NCI-H345 treated with DMSO at 0.1 percent for 48 hours (cell line): ENCODE measurements around the gene ZNF230.
A peak's percentile ranks its signal among the peaks of the same experiment; 100 is the strongest.

Experiments used
- DNase-seq: peaks from one replicate; lab custom pipeline; 2025; ENCODE audit not compliant: unreplicated experiment; lab: John Stamatoyannopoulos, UW

Gene ZNF230

DNA sequence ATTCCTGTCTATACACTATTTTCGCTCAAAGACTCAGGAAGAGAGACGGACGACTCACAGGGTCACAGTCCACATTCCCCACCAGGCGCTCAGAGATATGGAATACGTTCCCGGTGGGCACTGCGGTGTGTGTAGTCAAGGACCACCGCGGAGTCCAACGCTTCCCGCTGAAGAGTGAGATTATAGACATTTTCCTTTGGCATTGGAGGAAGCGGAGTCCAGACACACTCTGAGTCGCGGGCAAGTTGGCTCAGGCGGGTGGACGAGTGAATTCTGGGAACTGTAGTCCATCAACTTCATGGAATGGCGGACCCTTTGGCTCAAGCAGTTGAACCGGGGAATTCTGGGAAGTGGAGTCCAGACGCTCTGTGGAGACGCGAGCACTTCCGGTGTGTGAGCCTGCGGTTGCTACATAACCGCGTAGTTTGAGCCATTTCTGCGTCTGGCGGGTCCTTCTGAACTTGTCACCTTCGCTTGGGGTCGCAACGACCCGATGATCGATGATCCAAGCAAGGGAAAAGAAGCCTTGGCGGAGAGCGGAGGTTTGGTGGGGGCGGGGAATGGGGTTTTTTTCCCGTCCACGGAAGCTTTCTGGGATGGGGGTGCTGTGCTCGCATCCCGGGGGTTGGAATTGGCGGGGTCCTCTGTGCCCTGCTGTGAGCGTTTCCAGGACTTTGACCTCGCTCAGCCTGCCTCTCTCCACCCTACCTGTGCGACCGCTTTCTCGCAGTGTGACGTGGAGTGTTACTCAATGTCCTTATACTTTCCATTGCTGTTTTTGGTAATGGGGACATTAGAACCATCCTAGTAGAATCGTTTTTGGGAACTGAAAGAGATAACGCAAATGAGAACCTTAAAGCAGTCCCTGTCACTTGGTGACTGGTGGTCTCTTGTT is at the start of gene ZNF230:
TSS of gene ZNF230 (plus strand) at position 392 of the 895 bp plus-strand sequence. CDS start 4,122 bp downstream, outside the sequence.
- DNase-seq = peak; percentile 82

DNA sequence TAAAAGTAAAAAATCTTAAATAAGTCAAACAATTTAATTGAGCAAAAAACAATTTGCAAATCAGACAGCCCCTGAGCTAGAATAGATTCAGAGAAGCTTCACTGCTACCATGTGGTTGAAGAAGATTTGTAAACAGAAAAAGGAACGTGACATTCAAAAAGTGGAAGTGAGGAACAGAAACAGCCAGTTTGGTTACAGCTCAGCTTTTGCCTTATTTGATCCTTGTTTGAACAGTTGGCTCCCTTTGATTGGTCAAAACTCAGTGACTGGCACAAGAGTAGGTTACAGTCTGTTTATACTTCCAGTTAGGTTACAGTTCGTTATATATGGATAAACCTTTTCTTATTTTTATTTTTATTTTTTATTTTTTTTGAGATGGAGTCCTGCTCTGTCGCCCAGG is 45.9 kb upstream of the ZNF230 start:
- DNase-seq = no peak

DNA sequence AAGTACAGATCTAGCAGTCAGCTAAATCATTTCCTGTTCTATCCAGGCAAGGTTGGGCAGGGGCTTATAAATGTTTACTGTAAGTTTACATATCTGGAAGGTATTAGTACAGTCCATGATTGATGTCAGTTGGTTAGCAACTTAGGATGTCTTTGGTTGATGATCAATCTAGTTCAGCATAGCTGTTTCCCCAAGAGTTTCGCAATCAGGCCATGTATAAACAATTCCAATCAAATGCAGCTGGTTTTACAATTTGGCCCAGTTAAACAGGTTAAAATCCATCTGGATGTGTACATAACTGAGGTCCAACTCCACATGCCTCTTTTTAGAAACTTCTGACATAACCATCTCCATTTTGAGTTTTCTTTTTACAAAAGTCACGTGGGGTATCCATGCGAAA is 44.9 kb upstream of the ZNF230 start:
- DNase-seq = no peak

DNA sequence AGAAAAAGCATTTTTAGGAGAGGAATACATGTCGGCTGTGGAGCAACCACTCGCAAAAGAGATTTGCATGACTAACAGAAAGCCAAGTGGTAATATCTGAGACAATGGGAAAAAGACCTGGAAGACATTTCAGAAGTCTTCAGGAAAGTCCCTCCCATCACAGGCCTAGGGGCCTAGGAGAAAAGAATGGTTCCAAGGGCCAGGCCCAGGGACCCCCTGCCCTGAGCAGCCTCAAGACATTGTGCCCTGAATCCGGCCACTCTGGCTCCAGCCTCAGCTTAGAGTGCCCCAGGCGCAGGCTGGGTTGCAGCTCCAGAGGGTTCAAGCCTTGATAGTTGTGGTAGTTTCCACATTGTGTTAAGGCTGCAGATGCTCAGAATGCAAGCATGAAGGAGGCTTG is 42.3 kb upstream of the ZNF230 start:
- no peak for DNase-seq

DNA sequence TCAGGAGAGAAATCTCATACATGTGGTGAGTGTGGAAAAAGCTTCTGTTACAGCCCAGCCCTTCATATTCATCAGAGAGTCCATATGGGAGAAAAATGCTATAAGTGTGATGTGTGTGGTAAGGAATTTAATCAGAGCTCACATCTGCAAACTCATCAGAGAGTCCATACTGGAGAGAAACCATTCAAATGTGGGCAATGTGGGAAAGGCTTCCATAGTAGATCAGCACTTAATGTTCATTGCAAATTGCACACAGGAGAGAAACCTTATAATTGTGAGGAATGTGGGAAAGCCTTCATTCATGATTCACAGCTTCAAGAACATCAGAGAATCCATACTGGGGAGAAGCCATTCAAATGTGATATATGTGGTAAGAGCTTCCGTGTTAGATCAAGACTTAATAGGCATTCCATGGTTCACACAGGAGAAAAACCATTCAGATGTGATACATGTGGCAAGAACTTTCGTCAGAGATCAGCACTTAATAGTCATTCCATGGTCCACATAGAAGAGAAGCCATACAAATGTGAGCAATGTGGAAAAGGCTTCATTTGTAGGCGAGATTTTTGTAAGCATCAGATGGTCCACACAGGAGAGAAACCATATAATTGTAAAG is 36.6 kb upstream of the ZNF230 start:
- no peak for DNase-seq

DNA sequence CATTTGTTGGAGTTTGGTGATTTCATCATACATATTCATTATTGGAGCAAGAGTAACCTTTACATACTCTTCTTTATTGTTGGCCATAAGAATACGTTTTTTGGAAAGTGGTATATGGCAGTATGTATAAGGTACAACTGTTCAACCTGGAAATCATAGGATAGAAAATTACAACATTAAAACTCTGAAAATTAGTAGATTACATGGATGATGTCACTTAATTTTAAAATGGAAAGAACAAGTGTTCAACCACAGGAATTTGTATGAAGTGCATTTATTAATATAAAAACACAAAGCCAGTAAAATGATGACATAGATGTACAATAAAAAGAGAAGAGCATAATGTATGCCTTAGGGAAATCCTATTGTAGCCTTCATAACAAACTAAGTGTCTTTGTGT is 26.0 kb upstream of the ZNF230 start:
- no peak for DNase-seq

DNA sequence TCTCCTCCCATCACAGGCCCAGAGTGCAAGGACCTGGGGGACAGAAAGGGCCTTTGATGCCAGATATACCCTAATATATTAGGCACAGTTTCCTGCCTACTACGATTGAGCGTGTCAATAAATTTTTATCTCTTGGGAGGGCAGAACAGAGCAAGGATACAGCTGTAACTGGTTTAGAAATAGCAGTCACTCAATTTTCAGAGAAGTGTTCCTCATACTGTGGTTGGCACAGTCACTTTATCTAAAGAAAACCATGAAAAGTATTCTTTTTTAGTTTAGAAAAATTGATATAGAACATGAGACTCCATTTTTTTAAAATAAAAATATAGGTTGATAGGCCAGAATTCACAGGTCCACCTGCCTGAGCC is 19.2 kb upstream of the ZNF230 start:
- DNase-seq = no peak

DNA sequence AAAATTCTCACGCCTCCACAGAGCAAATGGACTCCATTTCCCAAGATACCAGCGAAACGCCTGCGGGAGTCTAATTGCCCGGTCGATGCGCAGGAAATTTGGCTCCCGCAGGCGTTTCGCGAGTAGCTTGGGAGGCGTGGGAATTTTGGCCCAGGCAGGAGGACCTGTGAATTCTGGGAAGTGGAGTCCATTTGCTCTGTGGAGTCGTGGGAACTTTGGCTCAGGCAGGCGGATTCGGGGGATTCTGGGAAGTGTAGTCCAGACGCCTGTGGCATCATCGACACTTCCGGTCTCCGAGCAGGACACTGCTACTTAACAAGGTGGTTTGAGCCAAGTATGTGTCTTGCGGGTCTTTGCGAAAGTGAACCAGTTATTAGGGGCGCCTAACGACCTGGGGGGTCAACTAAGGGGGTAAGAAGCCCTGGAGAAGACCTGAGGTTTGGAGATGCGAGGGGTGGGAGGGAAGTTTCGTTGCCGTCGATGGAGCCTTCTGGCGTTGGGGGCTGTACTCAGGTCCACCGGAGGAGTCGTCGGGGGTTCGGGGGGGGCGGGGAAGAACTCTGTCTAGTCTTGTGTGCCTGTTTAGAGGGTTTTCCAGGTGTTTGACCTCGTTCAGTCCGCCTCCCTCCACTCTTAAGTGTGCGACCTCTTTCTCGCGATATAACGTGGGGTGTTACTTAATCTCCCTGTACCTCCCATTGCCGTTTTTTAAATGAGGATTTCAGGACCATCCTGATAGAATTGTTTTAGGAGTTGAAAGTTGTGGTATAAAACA is 18.7 kb upstream of the ZNF230 start, which contains the start of gene ZNF155:
TSS of gene ZNF155 (plus strand) at position 277 of the 775 bp plus-strand sequence. CDS start 4,356 bp downstream, outside the sequence.
- peak; percentile 85 for DNase-seq

DNA sequence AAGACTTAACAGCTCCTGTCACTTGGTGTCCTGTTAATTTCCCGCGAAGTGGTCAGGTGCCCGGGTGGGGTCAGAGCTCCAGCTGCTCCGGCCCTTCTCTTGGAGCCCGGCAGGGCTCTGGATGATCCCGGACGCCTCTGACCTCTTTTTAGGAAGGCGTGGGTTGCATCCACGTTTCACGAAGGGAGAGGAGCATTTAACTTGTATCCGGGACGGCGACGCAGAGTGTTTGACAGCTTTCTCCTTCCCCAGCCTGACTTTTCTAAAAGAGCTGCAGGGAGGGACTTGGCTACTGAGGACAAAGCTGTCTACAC is 18.1 kb upstream of the ZNF230 start:
- DNase-seq = no peak

DNA sequence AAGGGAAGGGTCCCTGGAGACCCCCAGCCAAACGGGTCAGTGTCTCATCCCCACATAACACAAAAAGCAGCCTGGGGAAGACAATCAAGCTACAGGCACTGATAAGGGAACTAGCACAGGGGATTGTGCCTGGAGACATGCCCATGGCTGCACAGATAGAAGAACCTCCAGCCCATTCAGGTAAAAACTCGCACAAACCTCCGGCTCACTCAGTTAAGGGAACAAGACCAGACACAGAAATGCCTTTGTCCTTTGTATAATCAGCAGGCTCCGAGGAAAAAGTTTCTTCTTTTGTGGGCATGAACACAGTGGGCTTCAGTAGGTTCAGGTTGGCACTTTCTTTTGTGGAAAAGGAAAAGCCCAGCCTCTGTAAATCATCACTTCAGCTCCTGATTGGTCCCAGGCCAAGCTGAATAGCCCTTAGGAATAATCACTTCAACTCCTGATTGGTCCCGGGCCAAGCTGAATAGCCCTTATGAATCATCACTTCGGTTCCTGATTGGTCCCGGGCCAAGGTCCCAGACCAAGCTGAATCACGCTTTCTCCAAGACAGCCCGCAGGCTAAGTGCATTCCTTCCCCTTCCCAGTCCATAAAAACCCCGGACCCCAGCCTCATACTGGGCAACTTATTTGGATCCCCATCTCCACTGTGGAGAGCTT is 5.0 kb upstream of the ZNF230 start:
- DNase-seq = no peak

DNA sequence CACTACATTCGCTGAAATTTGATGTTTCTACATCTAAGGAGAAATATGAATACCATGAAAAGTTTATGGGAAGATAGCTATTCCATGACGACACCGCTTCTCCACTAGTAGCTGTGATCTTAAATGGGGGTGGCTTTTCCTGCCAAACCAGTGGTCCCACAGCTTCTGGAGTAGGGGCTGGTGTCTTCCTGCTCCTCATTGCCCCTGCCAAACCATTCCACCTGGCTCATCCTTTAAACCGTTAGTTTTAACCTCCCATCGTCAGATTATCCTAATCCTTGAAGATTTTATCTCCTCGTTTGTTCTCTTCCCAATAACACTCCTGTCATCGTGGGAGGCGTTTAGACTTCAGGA is 568 bp upstream of the ZNF230 start:
- no peak for DNase-seq

DNA sequence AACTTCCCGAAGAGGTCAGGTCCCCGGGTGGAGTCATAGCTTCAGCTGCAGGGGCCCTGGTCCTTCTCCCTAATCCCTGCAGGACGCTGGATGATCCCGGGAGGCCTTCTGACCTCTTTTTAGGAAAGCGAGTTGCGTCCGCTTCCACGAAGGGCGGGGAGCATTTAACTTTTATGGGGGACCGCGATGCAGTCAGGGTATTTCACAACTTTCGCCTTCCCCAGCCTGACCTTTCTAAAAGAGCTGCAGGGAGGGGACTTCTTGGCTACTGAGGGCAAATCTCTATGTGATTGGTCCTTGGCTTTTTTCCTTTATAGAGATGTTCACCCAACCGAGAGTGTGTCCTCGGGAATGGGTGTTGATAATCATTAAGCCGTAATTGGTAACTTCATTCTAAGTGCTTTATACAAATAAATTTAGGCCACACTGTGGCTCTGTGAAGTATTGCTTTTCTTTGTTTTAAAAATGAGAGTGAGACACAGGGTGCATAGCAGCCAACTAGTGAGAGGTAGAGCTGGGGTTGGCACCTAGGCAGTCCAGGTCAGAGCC is 778 bp downstream of the ZNF230 start:
- DNase-seq = no peak

DNA sequence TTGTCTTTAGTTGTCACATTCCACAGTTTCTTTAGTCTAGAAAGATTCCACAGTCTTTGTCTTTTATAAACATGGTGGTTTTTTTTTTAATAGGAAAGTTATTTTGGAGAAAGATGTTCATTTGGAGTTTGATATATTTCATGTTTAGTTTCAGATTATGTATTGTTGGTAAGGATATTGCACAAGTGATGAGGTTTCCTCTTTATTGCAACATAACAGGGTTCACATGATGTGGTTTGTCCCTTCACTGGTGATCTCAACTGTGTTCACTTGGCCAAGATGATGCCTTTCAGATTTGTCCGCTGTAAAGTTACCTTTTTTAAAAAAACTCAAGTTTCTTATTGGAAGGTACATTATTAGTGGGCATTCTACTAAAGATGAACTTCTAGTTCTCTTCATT is 3.2 kb downstream of the ZNF230 start:
- no peak for DNase-seq

DNA sequence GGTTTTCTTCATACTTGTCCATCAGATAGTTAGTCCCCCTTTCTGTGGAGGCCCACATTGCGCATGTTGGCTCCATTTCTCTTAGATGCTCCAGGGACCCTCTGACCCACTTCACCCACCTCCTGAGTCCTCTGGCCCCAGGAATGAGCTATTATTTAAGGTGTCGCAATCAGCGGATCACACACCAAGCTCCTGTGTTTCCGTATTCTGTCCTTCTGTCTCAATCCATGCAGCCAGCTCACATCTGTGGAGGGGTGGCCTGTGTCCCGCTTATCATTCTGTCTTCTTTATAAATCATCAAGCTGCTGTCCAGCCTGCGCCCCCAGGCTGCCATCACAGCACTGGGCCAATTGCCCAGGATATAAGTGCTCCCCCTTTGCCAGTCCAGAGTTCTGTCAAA is 4.7 kb downstream of the ZNF230 start:
- no peak for DNase-seq

DNA sequence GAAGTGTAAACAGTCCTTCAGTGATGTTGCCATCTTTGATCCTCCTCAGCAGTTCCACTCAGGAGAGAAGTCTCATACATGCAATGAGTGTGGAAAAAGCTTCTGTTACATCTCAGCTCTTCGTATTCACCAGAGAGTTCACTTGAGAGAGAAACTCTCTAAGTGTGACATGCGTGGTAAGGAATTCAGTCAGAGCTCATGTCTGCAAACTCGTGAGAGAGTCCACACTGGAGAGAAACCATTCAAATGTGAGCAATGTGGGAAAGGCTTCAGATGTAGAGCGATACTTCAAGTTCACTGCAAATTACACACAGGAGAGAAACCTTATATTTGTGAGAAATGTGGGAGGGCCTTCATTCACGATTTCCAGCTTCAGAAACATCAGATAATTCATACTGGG is 7.7 kb downstream of the ZNF230 start:
- DNase-seq = no peak

DNA sequence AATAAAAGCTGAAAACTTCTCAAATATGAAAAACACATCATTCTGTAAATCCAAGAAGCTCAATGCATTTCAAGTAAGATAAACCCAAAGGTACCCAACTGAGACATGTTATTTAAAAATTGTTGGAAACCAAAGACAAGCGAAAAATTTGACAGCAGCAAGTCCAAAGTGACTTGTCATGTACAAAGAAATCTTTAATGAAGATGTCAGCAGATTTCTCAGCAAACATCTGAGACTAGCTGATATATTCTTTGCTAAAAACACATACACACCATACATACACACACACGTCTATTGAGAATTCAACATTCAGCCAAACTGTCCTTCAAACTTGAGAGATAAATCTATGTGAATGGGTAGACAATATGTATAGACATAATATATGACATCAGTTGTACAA is 16.7 kb downstream of the ZNF230 start:
- no peak for DNase-seq

DNA sequence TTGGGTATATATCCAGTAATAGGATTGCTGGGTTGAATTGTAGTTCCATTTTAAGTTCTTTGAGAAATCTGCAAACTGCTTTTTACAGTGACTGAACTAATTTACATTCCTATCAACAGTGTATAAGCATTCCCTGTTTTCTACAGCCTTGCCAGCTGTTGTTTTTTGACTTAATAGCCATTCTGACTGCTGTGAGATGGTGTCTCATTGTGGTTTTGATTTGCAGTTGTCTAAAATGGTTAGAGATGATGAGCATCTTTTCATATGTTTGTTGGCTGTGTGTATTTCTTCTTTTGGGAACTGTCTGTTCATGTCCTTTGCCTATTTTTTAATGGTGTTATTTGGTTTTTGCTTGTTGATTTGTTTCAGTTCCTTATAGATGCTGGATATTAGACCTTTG is 18.5 kb downstream of the ZNF230 start:
- no peak for DNase-seq

DNA sequence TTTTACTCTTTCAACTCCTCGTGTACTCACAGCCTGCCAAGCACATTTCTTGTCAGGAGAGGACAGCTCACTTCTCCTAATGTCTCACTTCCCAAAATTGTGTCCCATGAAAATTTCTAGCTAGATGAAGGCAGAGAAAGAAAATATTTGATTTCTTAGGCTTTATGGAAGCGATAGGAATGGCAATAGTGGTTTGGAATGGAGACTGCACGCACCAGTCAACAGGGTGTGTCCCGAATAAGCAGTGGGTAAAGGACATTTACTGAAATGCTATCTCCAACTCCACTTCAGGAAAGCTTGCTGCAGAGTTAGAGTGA is 22.1 kb downstream of the ZNF230 start:
- DNase-seq = no peak

DNA sequence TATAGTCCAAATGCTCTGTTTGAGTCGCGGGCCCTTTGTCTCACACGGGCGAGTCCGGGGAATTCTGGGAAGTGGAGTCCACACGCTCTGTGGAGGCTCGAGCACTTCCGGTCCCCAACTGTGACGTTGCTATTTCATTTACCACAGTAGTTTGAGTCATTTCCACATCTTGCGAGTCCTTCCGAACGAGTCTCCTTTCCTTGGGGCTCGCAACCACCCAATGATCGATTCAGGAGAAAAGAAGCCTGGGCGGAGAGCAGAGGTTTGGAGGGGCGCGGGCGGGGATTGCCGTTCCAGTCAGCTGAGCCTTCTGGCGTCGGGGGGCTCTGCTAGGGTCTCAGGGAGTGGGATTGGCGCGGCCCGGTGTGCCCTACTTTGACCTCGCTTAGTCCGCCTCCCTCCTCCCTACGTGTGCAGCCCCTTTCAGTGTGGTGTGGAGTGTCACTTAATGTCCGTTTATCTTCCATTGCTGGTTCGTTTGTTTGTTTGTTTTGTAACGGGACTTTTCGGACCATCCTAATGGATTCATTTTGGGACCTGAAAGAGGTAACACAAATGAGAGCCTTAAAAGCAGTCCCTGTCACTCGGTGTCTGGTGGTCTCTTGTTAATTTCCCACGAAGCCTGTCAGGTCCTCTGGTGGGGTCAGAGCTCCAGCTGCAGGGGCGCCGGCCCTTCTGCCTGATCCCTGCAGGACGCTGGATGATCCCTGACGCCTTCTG is 22.6 kb downstream of the ZNF230 start, which contains the start of gene ZNF222:
TSS of gene ZNF222 (plus strand) at position 163 of the 720 bp plus-strand sequence. CDS start at position 221, 58 bp downstream.
- DNase-seq = peak; percentile 48

DNA sequence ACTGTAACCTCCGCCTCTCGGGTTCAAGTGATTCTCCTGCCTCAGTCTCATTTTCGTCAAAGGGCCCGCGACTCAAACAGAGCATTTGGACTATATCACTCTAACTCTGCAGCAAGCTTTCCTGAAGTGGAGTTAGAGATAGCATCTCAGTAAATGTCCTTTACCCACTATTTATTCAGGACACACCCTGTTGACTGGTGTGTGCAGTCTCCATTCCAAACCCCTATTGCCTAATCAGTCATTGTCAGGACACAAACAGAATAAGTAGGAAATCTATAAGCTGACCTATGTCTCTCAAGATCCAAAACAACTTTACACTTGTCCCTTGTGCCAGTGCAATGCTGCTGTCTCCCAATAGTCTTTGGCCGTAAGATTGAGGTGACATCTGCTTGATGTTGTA is 23.9 kb downstream of the ZNF230 start:
- DNase-seq = no peak
